B cell (primary cell): ENCODE measurements around the gene KRTAP10-1. TPM values are rescaled to one million over a fixed set of nuclear protein-coding genes. Genes with fewer than 3 reads are reported as not detected.

Experiments used
- ATAC-seq: fragments of 200-7000 bp; cut with Tn5 transposase; one replicate; pipeline ENCODE4 v1.10.0; 2021; ENCODE audit warnings: low read depth, mild to moderate bottlenecking, moderate number of reproducible peaks, moderate library complexity
- CTCF ChIA-PET: fragments of 350-600 bp; sonication (Branson Sonifier 250); formaldehyde crosslinking; loops from one replicate; lab custom pipeline; 2021; ENCODE audit warnings: antibody characterized with exemption, inconsistent platforms; lab: Charles Lee
- POLR2A ChIA-PET: fragments of 350-600 bp; sonication (Branson Sonifier 250); formaldehyde crosslinking; loops from one replicate; lab custom pipeline; 2021; ENCODE audit warnings: antibody characterized with exemption; lab: Charles Lee
- DNase-seq: peaks from one replicate; pipeline ENCODE4 v3.0.0; 2013
- H2AFZ ChIP-seq: 2 replicates; pipeline ENCODE4 v1.6.1; 2012; ENCODE audit warnings: mild to moderate bottlenecking, low read depth, low read length; ENCODE audit not compliant: insufficient read depth, poor library complexity, severe bottlenecking
- H3K27ac ChIP-seq, 2 donors: 1 replicate in 1 of 2; 2 replicates in 1 of 2; pipeline ENCODE4 v1.5.1; 2012 to 2013; ENCODE audit warnings: low read length in 2 of 2, mild to moderate bottlenecking in 2 of 2, moderate library complexity in 1 of 2
- H3K27me3 ChIP-seq, 4 experiments: fragments of 200-600 bp in 1 of 4; sonication (generic) in 1 of 4; replicated peaks in 1 of 4; 1 replicate in 2 of 4; 2 replicates in 2 of 4; pipeline versions ENCODE4 v1.6.1 to v1.7.0; 2013 to 2016; ENCODE audit warnings: low read length in 3 of 4, mild to moderate bottlenecking in 2 of 4, mixed read lengths in 1 of 4, moderate library complexity in 1 of 4; ENCODE audit not compliant: insufficient read depth in 4 of 4, control insufficient read depth in 3 of 4; ENCODE audit errors: control extremely low read depth in 1 of 4
- H3K36me3 ChIP-seq, 2 experiments: replicated peaks in 1 of 2; 1 replicate in 1 of 2; 2 replicates in 1 of 2; pipeline versions ENCODE4 v1.6.1 to v1.7.1; 2013; ENCODE audit warnings: low read length in 1 of 2; ENCODE audit not compliant: insufficient read depth in 2 of 2, control insufficient read depth in 1 of 2; ENCODE audit errors: control extremely low read depth in 1 of 2, extremely low read depth in 1 of 2
- H3K4me1 ChIP-seq, 2 donors: fragments of 200-600 bp in 1 of 2; sonication (generic) in 1 of 2; 1 replicate in 1 of 2; 2 replicates in 1 of 2; pipeline versions ENCODE4 v1.5.1 to v1.6.1; 2013 to 2017; ENCODE audit warnings: low read length in 2 of 2; ENCODE audit not compliant: control insufficient read depth in 2 of 2, insufficient read depth in 2 of 2
- H3K4me2 ChIP-seq: replicated peaks from 2 replicates; pipeline ENCODE3; 2012; ENCODE audit warnings: mild to moderate bottlenecking, low read depth, low read length; ENCODE audit not compliant: poor library complexity, severe bottlenecking
- H3K4me3 ChIP-seq, 5 experiments: fragments of 200-600 bp in 1 of 5; sonication (generic) in 1 of 5; 1 replicate in 3 of 5; 2 replicates in 2 of 5; pipeline versions ENCODE4 v1.5.1 to v1.7.0; 2011 to 2016; ENCODE audit warnings: low read length in 4 of 5, mild to moderate bottlenecking in 4 of 5, low read depth in 2 of 5, control low read depth in 1 of 5, moderate library complexity in 1 of 5; ENCODE audit not compliant: insufficient read depth in 1 of 5; ENCODE audit errors: control extremely low read depth in 1 of 5, extremely low read depth in 1 of 5
- H3K79me2 ChIP-seq: fragments of 200-600 bp; sonication (generic); one replicate; pipeline ENCODE4 v1.6.0; 2016; ENCODE audit warnings: low read length; ENCODE audit not compliant: control insufficient read depth, insufficient read depth
- H3K9ac ChIP-seq: fragments of 200-600 bp; sonication (generic); 2 replicates; pipeline ENCODE4 v1.6.1; 2017; ENCODE audit warnings: mild to moderate bottlenecking, low read length, moderate library complexity
- H3K9me3 ChIP-seq, 3 donors: one replicate each; pipeline versions ENCODE4 v1.6.1 to v1.7.1; 2013; ENCODE audit warnings: low read length in 2 of 3; ENCODE audit not compliant: control insufficient read depth in 2 of 3, insufficient read depth in 1 of 3; ENCODE audit errors: control extremely low read depth in 1 of 3
- H4K20me1 ChIP-seq: 2 replicates; pipeline ENCODE4 v1.6.0; 2012; ENCODE audit warnings: mild to moderate bottlenecking, low read length; ENCODE audit not compliant: insufficient read depth, control insufficient read depth, poor library complexity, severe bottlenecking
- H3K27ac Mint-ChIP-seq: one replicate; pipeline ENCODE4 v1.8.0; 2021; ENCODE audit warnings: mixed read lengths
- H3K27me3 Mint-ChIP-seq: one replicate; pipeline ENCODE4 v1.8.0; 2021; ENCODE audit warnings: mixed read lengths
- H3K4me1 Mint-ChIP-seq: one replicate; pipeline ENCODE4 v1.8.0; 2021; ENCODE audit warnings: mixed read lengths
- H3K4me3 Mint-ChIP-seq: one replicate; pipeline ENCODE4 v1.8.0; 2021; ENCODE audit warnings: mixed read lengths
- H3K9me3 Mint-ChIP-seq: one replicate; pipeline ENCODE4 v1.8.0; 2022; ENCODE audit warnings: mixed read lengths; ENCODE audit not compliant: insufficient read depth
- EZH2 ChIP-seq: IDR thresholded peaks from 2 replicates; pipeline ENCODE4 v1.6.1; 2012; ENCODE audit warnings: borderline replicate concordance, low read depth, mild to moderate bottlenecking, moderate library complexity, low read length; ENCODE audit not compliant: insufficient read depth, poor library complexity, severe bottlenecking
- WGBS: methylation state at CpG from one replicate; pipeline ENCODE4 v1.1.5; 2013; ENCODE audit warnings: missing lambda C conversion rate; ENCODE audit not compliant: insufficient coverage; 5-methylcytosine and 5-hydroxymethylcytosine counted together
- intact Hi-C: fragments of 100-400 bp; cut with micrococcal nuclease; formaldehyde crosslinking; loops from one replicate; pipeline ENCODE4 v1.10.0; 2022
- polyA plus RNA-seq: library from polyadenylated mRNA; depleted of rRNA; stranded (reverse); fragments of >200 nt; gene quantifications from 2 replicates; pipeline ENCODE4 v1.2.3, GENCODE V29; 2012
- total RNA-seq, 2 donors: library from RNA; stranded (reverse); fragments of 120-200 nt in 1 of 2; gene quantifications; 1 replicate in 1 of 2; 2 replicates in 1 of 2; pipeline versions ENCODE4 v1.2.3 to v1.2.4, GENCODE V29; 2013 to 2022
- TF ChIP-seq, protein P1 (sequence below): fragments of 200-600 bp; IDR thresholded peaks from one replicate; pipeline ENCODE4 v1.8.0; 2022; ENCODE audit warnings: antibody characterized with exemption, mild to moderate bottlenecking

The KRTAP10-1 gene
- total and polyA plus RNA-seq, 2 donors (not counting 1 experiment from before 2014, with no cell fraction given), result not detected

DNA sequence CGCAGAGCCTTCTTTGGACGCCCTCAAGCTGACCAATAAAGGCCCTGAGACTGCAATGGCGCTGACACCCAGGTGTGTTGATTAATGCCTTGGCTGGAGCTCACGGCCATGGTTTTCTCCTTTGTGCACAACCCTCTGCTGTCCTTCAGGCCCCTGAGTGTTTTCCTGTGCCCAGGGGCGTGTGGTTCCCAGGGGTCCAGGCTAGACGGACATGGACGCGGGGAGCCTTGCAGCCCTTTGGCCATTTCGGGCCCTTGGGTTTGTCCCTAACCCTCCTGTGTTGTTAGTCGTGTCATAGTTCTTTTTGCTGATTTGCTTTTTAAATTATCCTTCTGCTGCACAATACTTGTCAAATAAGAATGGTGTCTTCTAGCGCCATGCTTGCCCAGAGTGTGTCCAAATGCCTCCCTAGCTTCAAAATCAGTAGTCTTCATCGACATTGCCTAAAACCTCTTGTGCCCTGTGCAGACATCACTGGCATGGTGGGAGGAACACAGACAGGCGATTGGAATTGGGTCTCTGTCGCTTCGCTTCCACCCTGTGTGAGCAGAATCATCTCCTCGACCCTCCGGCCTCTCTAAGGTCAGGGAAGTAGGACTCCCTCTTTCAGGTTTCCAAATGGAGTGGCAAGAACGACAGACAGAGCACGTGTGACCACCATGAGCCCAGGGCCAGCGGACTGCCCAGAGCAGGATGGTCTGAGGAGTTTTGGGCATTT is 35.5 kb upstream of the KRTAP10-1 start:
- Histone ChIP-seq H3K4me3 (no peak overlapping the region), H2AFZ (no peak overlapping the region), H3K9me3 (peaks cover 0 to 52% (median 11%) of the 10 kb centered on the region in 3 donors), H3K4me2 (no peak overlapping the region), H3K4me1 (no peaks in the 10 kb centered on the region), H3K9ac (no peak overlapping the region), H3K27me3 (peaks cover 0 to 4% (median 0%) of the 10 kb centered on the region in 4 experiments), H3K27ac (no peak overlapping the region), H3K79me2 (no peaks in the 10 kb centered on the region), H3K36me3 (no peaks in the 10 kb centered on the region), H4K20me1 (no peaks in the 10 kb centered on the region)
- H3K27ac Mint-ChIP-seq, result no peak overlapping the region
- TF ChIP-seq, protein P1, sequence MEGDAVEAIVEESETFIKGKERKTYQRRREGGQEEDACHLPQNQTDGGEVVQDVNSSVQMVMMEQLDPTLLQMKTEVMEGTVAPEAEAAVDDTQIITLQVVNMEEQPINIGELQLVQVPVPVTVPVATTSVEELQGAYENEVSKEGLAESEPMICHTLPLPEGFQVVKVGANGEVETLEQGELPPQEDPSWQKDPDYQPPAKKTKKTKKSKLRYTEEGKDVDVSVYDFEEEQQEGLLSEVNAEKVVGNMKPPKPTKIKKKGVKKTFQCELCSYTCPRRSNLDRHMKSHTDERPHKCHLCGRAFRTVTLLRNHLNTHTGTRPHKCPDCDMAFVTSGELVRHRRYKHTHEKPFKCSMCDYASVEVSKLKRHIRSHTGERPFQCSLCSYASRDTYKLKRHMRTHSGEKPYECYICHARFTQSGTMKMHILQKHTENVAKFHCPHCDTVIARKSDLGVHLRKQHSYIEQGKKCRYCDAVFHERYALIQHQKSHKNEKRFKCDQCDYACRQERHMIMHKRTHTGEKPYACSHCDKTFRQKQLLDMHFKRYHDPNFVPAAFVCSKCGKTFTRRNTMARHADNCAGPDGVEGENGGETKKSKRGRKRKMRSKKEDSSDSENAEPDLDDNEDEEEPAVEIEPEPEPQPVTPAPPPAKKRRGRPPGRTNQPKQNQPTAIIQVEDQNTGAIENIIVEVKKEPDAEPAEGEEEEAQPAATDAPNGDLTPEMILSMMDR, result no peak
- no peak for TF ChIP-seq EZH2
- ChIA-PET CTCF (no interaction called here), POLR2A (no interaction called here)
- intact Hi-C loops, result no loop called here
- peaks cover 5% of the 10 kb centered on the region for H3K9me3 Mint-ChIP-seq
- H3K4me1 Mint-ChIP-seq, result no peaks in the 10 kb centered on the region
- no peak overlapping the region for H3K4me3 Mint-ChIP-seq
- WGBS, result 95% methylated on average over 13 of the region's 20 CpGs
- H3K27me3 Mint-ChIP-seq, result peaks cover 30% of the 10 kb centered on the region
- ATAC-seq (no peak), DNase-seq (no peak)
